Myocyte (in vitro differentiated cells): ENCODE results near the gene SSH2. TPM values are rescaled to one million over a fixed set of nuclear protein-coding genes. Genes with fewer than 3 reads are reported as not detected.

Experiments used
- DNase-seq: peaks from one replicate; pipeline ENCODE4 v3.0.0-alpha.2; 2012; ENCODE audit warnings: low read depth
- total RNA-seq: library from RNA; depleted of rRNA; stranded (reverse); fragments of >200 nt; gene quantifications from 2 replicates; pipeline ENCODE4 v1.2.3, GENCODE V29; 2014

Gene SSH2
- total RNA-seq, 1 donor from 2014 or later, result 26.7 TPM

- no peak for DNase-seq
These were observed 335.4 kb downstream of the SSH2 start for GRCh38 chr17:29594519-29595090.

DNA sequence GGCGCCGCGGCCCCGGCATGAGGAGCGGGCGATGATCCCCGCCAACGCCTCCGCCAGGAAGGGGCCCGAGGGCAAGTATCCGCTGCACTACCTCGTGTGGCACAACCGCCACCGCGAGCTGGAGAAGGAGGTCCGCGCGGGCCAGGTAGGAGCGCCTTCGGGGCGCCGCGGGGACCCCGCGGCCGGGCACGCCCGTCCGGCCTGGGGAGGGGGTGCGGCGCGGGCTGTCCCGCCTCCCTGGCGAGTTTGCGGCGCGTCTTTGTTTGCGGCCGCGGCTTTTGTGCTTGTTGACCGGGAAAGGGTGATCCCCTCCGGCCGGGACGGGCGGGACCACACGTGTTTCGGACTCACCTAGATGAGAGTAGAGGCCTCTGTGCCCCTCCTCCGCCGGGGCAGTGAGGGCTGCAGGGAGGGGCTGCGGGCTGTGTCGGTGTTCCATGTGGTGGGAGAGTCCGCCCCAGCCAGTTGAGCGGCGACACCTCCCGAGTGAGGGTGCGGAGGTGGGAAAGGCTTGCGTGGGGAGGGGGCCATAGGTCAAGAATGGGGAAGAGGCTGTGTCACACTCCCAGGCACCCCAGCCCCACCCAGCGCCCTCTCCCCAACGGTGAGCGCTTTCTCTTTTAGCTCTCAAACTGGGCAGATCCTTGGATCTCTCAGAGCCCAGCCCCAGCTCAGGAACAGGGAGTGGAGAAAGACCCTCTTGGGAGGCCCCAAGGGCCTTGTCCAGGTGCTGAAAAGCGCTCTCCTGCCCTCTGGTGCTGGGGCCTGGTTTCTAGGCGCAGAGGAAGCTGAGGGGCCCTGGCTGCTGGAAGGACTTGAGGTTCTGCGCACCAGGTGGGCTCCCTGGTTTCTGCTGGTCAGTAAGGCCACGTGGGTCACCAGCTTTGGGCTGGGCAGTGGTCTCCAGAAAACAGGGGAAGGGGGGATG, 336.2 kb downstream of the SSH2 start:
- DNase-seq, result peak; percentile 38

DNA sequence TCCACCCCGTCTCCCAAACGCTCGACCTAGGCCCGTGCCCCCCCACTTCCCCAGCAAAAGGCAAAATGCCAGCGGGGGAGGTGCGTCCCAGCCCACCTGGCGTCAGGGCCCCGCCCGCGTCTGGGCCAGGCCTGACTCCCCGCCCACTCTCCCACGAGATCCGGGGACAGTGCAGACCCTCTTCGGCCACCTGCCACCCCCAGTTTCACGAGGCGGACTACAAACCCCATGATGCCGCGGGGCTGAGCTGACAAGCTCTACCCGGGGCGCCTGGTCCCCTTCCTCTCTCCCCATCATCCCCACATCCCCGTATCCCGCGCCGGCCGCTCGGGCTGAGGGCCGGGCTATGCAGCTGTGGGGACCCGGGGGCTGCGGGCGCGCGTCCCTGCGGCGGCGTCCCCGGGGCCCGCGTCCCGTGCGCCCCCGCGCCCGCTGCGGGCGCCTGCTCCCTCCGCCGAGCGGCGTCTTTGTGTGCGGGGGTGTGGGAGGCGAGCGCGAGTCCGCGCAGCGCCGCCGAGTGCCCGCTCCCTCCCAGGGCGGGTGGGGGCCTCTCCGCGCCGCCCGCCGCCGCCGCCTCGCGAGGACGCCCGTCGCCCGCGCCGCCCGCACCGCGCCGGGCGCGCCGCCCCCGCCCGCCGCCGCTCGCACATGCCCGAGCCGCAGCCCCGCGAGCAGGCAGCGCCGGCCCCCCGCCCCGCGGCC, 337.0 kb downstream of the SSH2 start, which contains the start of gene ANKRD13B:
ANKRD13B (plus strand) TSS at position 283 of the 702 bp plus-strand sequence. CDS start 490 bp downstream, outside the sequence.
- peak; percentile 56 for DNase-seq

DNA sequence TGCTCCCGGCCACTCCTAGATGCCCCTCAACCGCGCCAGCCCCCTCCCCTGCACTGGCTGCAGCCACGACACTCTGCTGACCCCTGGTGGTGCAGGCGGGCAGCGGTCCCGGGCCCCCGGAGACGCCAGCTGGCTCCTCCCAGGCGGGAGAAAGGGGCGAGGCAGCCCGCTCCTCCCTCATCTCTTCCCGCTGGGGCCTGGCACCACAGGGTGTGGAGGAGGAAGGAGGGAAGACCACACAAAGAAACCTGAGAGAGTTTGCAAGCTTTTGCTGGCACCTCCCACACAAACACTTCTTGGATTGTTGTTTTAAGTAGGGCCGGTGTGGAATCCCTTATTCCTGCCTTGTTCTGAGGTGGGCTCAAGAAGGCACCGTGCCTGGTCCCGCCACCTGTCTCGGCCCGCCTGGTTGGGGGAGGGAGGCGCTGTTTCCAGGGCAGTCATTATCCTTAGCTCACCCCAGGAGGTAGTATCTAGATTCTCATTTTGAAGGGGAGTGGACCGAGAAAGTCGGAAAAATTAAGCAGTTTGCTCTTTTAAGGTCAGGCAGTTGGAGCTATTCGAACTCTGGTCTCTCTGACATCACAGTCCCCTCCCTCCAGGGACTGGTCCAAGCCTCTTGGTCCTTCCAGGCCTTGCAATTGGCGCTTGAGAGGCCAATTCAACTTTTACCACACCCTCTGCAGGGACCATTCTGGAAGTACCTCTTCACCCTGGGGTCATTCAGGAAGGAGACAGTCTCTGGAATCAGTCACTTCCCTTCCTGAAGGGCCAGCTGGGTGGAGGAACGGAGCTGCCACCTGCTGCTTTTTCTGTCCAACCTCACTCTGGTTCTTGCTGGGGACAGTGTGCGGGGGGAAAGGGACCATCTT, 338.1 kb downstream of the SSH2 start:
- peak; percentile 91 for DNase-seq

- peak; percentile 72 for DNase-seq
These were observed 338.8 kb downstream of the SSH2 start for GRCh38 chr17:29591146-29591736.

DNA sequence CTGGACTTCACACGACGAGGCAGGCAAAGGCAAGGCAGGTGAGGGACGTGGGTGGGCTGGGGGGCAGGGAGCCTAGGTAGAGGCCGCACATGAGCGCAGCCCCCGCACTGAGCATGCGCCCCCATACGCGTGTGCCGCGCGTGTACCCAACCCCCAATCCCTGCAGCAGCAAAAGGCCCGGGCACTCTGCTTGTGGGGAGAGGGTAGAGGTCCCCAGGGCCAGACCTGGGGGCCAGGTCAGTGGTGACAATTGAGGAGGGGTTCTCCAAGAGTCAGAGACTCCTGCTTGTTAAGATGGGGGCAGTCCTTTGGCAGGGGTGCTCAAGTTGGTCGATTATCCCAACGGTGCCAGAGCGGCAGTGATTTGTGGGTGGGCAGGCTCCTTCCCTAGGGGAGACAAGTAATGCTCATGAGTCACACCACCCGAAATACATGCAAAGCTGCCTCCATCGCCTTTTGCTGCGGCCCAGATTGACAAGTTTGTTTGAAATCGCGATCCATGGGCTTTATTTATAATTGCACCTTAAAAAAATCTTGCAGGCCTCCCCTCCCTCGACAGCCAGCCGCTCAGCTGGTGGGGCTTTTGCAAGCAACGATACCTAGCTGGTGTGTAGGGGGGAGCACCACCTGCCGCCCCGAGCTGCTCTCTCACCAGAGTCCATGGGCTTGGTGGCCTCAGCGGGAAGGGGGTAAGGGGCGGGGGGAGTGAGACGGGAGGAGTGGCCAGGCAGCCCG, 339.4 kb downstream of the SSH2 start:
- DNase-seq, result peak; percentile 81

- peak; percentile 90 for DNase-seq
These were observed 340.3 kb downstream of the SSH2 start, which contains the start of gene GIT1 for GRCh38 chr17:29589524-29590410. Gene GIT1, minus strand, starts transcription at chr17:29589648. Its CDS starts 270 bp downstream, at chr17:29589378.

- peak; percentile 83 for DNase-seq
These were observed 341.2 kb downstream of the SSH2 start for GRCh38 chr17:29588562-29589411.

DNA sequence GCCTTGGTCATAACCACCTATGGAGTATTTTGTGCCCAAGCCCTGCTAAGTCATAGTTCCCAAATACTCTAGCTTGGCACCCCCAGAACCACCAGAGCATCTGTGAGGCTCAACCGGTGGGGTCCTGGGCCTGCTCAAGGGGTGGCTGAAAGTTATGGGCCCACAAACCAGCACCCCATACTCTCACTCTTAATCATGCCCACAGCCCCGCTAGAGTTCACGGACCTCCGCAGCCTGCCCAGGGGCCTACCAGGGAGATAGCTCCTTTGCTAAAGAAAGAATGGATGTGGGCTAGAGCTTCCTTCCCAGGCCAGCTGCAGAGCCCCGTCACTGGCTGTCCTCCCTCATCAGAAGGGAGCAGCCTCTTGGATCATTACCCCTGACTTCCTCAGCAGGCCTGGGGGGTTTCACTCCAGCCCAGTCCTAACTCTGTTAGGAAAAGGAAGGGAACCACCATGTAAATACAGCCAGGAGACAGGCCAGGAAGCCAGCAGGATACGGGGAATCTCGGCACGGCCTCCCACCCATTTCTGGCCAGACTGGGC, 341.9 kb downstream of the SSH2 start:
- peak; percentile 27 for DNase-seq

DNA sequence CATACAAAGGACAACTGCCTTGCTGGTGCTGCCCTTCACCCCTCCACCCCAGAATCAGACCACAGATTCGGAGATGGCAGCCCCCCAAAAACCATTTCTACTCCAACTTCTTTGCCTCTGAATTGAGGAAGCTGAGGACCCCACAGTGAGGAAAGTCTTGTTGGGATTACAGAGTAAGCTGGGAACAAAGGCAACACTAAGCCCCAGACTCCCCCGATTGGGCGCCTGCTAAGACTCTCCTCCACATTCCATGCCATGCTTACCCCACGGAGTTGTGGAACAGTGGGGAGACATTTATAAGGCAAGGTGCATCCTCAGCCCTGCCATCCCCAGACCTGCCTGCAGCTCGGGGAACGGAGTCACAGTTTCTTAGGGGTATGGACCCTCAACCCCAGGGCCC, 342.4 kb downstream of the SSH2 start:
- no peak for DNase-seq

- DNase-seq, result no peak
These were observed 343.2 kb downstream of the SSH2 start for GRCh38 chr17:29586676-29587469.

DNA sequence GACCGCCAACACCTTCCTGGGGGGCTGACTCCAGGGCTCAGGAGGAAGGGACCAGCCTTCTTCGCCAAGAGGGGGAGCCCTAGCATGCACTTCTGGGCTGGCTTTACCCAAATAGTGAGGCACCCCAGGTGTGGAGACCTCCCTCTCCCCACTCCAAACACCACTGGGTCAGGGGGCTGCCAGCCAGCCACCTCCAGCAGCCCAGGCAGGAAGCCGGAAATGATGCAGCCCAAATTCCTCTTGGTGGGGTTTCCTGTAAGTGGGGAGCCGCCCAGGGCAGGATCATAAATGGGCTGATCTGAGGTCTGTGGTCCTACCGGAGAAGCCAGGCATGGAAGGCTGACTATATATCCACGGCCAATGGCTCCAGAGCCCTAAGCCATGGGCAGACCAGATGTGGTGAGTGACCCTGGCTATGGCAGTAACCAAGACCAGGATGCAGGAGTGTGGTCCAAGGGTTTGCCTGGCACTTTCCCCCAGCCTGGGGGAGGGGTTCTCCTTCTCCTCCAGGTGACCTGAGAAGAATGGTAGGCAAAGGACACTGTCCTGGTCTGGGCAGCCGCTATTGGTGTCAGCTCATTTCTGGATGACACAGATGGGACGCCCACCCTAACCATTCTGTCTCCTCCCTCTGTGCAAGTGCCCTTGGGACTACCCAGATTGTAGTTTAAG, 344.8 kb downstream of the SSH2 start:
- no peak for DNase-seq

GRCh38 chr17:29584452-29585079, 345.5 kb downstream of the SSH2 start:
- no peak for DNase-seq

DNA sequence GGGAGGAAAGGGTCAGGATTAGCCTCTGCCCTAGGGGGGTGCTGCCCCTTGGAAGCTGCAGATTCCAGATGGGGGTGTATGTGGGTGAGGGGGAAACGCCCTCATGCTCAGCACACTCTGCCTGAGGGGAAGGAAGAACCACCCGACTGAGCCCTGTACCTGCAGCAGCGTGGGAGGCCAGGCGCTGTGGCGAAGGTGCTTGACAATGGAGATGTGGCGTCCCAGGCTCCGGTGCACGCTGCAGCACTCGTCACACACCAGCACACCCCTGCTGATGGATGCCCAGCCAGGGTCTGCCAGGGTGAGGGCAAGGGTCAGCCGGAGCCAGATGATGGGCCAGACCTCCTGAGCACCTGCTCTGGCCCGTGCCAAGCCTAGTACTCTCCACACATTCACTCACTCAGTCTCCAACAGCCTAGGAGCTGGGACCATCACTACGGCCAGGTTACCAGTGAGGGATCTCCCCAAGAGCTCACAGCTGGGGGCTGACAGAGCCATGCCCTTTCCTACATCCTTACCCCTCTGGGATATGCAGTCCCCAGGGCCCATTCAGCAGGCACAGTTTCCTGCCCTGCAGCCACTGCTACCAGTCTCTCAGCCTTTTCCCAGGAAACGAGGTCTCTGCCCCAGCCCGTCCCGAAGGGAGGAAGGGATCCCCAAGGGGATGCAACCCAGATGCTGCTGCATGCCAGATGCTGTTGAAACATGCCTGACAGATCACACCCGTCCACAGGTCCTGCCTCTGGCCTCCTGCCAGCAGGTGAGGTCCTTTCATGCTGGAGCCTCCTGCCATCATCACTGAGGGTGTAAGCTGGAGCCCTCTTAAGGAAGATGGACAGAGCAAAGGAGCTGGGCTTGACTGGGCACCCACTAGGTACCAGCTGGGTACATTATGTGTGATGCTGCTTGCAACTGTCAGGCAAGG, 346.4 kb downstream of the SSH2 start:
- DNase-seq, result no peak
